SIG-M5 treated with dmso at 0.1 percent for 504 hours (cell line): Measurements from ENCODE around the gene ATP5MC3.
"Not testable (repeated sequence)": the region's sequence is repeated elsewhere in the genome, so short reads cannot be mapped to it uniquely, and the experiment has no call there.

Experiments used
- DNase-seq: peaks from one replicate; lab custom pipeline; 2025; ENCODE audit not compliant: unreplicated experiment; lab: John Stamatoyannopoulos, UW

ATP5MC3 gene

DNA sequence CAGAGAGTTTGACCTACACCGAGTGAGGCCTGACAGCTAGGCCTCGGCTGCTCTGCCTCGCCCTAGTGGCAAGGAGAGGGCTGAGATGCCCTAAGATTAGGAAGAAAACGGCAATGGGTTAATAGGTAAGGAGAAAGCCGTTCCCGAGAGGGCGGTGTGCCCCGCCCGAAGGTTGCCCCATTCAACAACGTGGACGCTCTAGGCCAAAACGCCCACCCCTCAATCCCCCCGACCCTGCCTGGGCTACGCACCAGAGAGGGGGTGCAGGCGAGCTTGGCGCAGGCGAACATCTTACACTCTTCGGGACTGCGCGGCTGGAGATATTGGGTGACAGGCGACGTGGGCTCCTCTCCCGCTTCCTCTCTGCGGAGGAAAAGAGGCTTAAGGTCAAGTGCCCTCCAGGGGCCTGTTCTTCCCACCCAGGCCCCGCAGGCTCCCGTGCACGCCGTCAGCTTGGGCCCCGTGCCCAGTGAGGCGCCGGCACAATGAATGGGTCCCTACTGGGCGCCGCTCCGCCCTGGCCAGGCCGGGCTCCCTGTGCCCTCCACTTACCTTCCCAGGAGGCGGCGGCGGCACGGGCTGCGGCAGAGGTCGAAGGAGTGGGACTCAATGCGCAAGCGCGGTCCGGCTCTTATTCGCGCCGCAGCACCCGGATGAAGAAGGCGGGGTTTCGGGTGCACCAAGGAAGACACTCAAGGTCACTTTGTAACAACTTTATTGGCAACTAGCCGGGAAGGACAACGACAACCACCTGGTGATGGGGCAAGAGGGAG is at the start of gene ATP5MC3:
ATP5MC3 (minus strand) TSS at position 607 of the 773 bp plus-strand sequence; CDS start at position 290, 317 bp downstream.
- DNase-seq, result peak; percentile 97

DNA sequence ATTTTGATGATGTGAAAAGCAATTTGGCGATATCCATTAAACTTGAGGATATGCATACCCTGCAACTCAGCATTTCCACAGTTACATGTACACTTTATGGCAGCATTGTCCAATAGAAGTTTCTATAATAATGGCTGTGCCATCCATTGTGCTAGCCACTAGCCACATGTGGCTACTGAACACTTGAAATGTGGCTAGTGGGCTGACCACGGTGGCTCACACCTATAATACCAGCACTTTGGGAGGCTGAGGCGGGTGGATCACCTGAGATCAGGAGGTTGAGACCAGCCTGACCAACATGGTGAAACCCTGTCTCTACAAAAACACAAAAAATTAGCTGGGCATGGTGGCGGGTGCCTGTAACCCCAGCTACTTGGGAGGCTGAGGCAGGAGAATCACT is 47.1 kb upstream of the ATP5MC3 start:
- DNase-seq, result not testable (repeated sequence)

DNA sequence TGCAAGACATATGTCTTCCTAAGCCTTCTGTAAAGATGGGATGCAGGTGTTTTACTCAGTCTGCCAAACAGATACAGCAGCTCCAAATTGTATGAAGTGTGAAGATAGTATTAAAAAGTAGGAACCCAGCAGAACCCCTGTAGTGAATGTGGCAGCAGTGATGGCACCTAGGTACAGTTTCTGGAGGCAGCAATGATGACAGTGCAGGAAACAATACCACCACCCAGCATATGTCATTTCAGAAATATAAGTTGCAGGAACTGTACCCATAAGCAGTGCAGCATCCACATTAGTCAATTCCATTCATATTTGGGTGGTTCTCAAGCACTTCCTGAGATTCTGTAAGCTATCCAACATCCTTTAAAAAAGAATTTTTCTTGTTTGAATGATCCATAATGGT is 46.7 kb upstream of the ATP5MC3 start:
- DNase-seq, result no peak

DNA sequence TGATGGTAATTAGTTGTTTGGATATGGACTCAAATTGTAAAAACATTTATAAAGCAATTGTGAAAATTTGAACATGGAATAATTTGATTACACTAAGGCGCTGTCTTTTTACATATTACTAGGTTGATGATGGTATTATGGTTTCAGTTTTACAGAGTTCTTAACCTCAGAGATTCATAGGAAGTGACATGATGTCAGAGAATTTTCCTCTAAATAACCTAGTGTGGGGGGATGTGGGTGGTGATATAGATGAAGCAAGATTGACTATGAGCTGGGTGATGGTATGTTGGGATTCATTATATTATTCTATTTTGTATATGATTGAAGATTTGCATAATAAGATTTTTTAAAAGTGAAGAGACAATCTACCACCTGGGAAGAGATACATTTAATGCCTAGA is 45.9 kb upstream of the ATP5MC3 start:
- no peak for DNase-seq

DNA sequence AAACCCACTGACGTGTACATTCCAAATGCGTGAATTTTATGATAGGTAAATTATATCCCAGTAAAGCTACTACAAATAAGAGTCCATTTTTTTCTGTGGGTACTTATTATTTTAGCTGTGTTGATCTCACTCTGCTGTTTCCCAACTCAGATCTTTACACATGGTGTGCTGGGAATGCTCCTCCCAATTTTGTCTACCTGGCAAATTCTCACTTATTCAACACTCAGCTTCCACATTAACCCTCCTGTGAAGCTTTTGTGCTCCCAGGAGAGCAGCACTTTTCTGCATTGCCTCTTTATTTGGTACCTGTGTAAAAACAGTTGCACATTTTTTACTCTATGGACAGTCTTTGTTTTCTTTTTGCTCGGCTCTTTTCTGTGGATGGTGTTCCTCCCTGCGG is 38.6 kb upstream of the ATP5MC3 start:
- no peak for DNase-seq

DNA sequence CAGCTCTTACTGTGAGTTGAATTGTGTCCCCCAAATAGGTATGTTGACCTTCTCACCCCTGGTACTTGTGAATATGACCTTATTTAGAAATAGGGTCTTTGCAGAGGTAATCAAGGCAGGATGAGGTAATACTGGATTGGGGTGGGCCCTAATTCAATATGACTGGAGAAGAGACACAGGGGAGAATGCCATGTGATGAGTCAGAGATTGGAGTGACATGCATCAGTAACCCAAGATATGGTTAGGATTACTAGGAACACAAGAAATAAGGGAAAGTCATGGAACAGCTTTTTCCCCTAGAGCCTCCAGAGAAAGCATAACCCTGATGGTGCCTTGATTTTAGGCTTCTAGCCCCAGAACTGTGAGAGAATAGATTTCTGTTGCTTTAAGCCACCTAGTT is 37.0 kb upstream of the ATP5MC3 start:
- DNase-seq, result no peak

DNA sequence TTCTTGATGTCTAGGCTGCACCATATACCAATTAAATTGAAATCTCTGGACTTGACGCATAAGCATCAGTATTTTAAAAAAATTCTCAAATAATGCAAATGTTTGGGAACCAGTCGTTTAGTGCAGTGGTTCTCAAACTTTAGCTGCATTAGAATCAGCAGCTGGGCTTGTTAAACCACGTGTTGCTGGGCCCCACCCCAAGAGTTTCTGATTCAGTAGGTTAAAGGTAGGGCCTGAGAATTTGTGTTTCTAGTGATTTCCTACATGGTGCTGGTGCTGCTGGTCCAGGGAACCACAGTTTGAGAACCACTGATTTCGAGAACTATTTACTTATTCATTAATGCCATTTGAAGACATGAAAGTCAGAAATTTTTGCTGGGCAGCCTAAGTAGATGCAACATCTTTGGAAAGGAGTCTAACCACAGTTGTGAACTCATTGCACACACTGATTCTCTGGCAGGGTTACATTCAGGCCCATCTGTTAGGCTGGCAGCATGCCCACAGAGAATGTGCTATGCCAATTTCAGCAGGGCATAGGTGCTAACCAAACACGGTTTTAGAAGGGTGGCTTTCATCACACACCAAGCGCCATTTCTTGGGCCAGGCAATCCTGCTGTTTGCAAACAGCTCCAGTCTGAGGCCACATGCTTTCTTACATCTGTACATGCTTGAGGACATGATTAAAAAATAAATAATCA is 26.4 kb upstream of the ATP5MC3 start:
- no peak for DNase-seq

DNA sequence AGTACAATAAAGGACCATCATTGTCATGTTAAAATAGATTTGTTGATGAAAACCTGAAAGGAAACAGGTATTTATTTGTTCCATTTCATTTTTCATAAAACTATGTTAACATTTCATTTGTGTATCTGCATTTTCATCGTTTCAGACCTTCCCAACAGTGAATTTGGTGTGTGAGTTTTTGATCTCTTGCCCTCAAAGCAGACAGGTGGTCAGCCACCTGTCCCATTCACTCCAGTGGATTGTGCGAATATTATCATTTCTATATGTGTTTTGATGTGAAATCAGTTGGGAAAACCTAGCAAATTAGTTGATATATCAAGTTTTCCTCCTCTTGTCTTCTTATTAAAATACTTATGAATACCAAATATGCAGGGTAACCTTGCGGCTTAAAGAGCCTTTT is 25.4 kb upstream of the ATP5MC3 start:
- no peak for DNase-seq

DNA sequence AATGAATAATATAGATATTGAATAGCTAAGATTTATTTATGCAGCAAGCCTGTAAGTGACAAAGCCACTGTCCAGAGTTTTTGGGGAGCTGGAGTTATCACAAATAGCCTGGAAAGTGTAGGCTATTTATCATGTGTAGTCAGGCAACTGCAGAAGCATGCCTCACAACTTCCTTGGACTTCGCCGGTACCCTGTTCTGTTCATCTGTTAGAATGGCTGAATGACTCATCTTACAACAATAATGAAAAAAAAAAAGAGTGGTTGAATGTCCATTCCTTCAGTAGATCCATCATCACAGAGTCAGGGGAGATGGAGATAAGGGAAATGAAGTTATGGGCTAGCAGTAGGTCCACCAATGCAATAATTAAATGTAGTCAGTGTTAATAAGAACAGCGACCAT is 24.0 kb upstream of the ATP5MC3 start:
- no peak for DNase-seq

DNA sequence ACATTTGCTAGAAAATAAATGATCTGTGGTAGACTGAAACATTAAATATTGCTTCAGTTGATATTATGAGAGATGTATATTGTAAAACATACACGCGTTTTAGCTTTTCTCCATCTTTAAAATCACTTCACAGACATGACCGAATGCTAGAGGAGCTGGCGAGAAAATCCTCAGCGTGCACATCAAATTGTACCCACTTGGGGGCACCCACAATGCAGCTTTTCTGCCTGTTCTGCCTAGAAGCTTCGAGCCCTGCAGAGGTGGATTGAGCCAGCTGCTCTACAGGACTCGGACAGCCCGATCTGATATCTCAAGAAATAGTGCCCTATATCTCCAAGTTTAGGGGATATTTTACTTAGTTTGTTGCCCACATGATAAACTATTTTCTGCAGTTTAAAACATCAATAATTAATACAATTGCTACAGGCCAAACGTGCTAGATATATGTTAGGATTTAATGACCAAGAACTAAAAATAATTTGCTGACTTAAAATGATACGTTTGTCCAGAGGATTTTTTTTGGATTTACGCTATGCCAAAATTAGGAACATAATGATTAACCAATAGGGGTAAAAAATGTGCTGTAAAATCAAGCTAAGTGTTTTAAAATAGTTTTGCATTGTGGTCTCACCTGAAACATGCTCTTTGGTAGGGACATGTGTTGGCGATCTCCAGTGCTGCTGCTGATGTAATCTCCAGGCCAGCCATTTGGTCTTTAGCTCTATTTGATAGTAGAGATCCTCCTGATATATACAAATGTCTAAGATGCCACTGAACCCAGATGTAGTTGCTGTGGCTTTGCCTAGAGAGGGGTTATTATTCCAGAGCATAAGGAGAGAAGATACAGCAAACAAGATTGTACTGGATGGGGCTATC is 22.3 kb upstream of the ATP5MC3 start:
- peak; percentile 68 for DNase-seq

DNA sequence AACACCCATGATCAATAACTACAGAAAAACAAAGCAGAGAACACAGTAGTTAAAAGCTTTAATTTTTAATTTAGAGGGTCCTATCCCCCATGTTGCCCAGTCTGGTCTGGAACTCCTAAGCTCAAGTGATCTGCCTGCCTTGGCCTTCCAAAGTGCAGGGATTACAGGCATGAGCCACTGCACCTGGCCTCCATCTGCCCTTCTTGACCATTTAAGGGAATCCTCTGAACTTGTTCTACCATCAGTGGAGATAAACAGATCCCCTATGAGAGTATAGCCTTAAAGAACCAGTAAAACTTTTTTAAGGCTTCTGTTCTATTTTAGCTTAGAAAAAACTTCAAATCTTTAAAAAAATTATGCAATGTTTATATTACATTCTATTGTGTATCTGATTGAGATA is 13.5 kb upstream of the ATP5MC3 start:
- DNase-seq, result no peak

DNA sequence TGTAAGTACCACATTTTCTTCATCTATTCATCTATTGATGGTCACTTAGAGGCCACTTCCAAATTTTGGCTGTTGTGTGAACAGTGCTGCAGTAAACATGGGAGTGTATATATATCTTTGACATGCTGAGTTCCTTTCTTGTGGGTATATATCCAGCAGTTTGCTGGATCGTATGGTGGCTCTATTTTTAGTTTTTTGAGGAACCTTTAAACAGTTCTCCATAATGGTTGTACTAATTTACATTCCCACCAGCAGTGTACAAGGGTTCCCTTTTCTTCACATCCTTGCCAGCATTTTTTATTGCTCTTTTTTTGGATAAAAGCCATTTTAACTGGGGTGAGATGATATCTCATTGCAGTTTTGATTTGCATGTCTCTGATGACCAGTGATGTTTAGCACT is 7.3 kb upstream of the ATP5MC3 start:
- no peak for DNase-seq

DNA sequence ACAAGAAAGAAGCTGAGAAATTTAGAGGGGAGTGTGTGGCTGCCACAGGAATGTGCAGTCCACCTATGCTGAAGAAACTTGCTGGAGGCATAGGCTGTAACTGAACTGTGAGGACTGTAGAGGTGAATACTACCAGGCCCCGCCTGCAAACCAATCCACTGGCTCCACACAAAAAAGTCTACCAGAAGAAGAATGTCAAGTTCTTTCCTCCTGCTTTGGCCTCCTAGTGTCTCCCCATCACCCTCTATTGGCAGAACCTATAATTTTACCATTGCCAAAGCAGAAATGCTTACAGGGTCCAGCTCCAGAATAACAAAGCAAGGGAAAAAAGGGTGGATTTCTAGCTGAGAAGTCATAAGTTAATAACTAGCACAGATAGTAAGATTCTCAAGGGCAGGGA is 5.9 kb upstream of the ATP5MC3 start:
- peak; percentile 69 for DNase-seq

DNA sequence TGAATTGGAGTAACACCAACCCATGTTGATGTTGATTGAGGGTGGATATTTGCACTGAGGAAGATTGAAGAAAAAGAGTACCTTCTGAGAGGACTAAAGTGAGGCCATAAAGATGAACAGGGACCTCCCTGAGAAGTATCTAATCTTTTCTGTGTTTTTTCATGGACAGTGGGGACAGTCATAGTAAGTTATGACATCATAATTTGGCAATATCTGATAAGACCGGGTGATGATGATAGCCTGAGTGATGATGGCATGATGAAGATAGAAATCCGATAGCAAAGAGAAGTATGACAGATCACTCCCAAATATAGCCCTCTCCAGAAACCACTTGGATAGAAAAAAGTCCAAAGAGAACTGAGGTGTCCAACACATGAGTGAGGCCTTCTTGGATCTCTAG is 2.2 kb upstream of the ATP5MC3 start:
- DNase-seq, result no peak

DNA sequence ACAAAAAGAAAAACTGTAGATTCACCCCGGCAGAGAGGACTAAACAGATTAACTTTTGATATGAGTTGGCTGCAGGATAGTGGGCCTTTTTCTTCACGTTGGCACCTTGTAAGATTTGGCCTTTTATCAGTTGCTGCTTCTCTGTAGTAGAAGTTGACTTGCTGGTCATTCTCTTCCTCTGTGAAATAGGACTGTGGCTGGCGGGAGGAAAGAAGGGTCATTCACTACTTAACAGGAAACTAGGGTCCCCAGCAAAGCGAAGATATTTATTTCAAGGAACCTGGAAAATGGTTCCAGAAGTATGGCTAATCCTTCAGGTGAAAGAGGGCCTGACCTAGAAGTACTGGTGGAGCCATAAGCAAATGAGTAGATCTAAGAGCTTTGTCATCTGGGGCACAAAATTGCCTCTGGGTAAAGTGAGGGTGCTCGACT is 383 bp upstream of the ATP5MC3 start:
- DNase-seq, result no peak

DNA sequence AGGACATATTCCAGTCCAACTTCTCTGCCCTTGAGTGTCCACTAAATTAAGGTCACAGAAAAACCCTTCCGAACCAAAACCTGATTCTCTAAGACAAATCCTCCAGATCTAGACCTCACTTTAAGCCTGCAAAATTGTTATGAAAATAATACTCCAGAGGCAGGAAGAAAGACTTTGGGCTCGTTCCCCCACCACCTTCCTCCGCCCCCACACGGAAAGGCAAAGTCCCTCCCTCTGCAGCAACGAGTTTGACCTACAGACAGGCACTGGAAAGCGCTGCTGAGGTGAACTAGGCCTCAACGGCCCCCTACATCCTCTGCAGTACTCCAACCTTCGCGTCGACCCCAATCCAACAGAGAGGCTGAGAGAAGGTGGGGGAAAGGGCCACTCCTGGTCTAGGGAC is 808 bp downstream of the ATP5MC3 start:
- DNase-seq, result peak; percentile 64

DNA sequence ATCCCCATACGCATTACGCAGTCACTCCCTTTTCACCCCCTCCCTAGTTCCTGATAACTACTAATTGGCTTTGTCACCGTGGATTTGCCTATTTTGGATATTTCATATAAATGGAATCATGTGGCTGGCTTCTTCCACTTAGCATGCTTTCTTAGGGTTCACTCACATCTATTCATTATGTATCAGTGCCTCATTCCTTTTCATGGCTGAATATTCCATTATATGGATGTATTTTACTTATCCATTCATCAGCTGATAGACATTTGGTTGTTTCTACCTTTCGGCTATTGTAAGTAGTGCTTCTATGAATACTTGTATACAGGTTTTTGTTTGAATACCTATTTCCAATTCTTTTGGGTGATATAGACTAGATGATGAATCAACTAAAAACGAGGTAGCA is 4.9 kb downstream of the ATP5MC3 start:
- DNase-seq, result no peak

DNA sequence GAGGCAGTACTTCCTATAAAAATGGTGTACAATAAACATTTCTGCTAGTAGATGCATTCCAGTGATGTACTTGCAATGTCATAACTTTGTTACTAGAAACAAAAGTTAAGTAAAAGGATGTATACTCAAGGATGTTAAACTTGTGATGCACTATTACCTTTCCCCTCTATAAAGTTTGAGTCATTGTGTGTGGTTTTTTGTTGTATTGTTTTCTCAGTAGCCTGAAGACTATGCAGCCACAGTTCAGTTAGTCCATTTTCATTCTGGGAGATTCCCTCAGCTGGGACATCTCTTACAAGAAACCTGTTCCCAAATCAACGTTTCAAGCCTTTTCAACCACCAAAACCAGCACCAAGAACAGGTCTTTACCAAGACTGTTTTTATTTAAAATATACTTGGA is 5.6 kb downstream of the ATP5MC3 start:
- no peak for DNase-seq

DNA sequence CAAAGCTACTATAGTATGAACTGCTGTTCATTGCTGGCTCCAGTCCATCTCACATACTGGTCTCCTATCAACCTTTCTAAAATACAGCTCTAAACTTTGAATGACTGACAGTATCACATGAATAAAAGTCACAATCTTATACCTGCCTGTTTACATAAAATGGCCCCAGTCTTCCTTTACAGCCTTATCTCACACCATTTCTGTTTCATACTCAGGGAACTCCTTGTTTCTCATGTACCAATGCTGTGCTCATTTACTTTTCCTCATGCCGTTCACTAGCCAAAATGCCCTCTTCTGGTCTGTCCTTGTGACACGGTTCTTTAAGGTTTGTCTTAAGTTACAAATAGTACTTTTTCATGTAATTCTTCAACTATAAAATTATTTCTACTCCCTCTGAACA is 6.2 kb downstream of the ATP5MC3 start:
- no peak for DNase-seq

DNA sequence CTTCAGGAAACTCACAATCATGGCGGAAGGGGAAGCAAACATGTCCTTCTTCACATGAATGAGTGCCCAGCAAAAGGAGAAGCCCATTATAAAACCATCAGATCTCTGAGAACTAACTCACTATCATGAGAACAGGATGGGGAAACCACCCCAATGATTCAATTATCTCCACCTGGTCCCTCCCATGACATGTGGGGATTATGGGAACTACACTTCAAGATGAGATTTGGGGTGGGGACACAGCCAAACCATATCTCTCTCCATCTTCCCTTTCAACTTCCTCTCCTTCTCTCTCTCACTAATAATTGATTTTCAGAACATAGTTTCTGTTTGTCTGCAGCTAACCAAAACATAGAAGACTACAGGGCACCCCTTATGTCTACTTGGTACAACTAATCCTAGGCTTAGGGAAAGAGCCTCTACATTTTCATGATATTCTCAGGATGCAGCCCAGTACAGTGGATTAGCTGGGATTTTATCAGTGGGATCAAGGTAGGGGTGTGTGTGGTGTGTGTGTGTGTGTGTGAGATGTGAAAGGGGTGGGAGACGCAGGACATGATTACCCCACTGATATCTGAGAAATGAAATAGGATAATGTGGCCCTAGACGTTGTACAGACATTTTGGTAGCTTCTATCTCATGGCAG is 10.7 kb downstream of the ATP5MC3 start:
- DNase-seq, result no peak

DNA sequence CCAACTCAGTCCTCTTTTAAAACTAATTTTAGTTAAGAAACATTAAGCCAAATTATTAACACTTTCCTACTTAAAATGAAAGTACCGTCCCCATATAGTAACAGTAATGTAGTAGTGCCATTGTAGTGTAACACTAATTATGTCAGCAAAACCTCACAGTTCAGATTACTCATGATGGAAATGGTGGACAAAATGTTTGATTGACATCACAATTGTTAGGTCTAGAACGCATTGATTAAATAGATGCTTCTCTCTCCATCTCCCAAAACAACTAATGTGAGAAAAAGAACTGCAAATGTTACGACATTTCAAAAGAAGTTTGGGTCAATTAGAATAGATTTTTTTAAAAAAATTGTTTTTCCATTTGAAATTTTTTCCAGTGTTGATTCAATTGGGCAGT is 12.3 kb downstream of the ATP5MC3 start:
- no peak for DNase-seq
